SK-N-SH treated with all-trans-retinoic acid at 6 μM for 48 hours (cell line): ENCODE data around the gene RABGAP1L.

ENCODE experiments used
- ARNTL ChIP-seq: fragments of 450-650 bp; formaldehyde crosslinking; IDR thresholded peaks from 2 replicates; pipeline ENCODE4 v1.5.0; 2020; ENCODE audit warnings: low read depth, mild to moderate bottlenecking, moderate library complexity, borderline replicate concordance
- GLIS3 ChIP-seq: fragments of 250-450 bp; sonication (Bioruptor Pico); IDR thresholded peaks from 2 replicates; pipeline ENCODE4 v1.5.0; 2020; ENCODE audit warnings: mild to moderate bottlenecking, moderate library complexity
- TOX ChIP-seq: fragments of 250-450 bp; sonication (Bioruptor Pico); IDR thresholded peaks from 2 replicates; pipeline ENCODE4 v1.8.0; 2021; ENCODE audit warnings: mild to moderate bottlenecking, moderate library complexity, borderline replicate concordance
- ZNF565 ChIP-seq: fragments of 450-650 bp; formaldehyde crosslinking; conservative IDR thresholded peaks from 2 replicates; pipeline ENCODE4 v1.5.0; 2020; ENCODE audit warnings: low read depth, mild to moderate bottlenecking, moderate library complexity
- TF ChIP-seq, protein P1 (sequence below): fragments of 250-450 bp; sonication (Bioruptor Pico); IDR thresholded peaks from 2 replicates; pipeline ENCODE4 v1.8.0; 2020; ENCODE audit warnings: mild to moderate bottlenecking, moderate library complexity, borderline replicate concordance
- TF ChIP-seq, protein P2 (sequence below): fragments of 250-450 bp; sonication (Bioruptor Pico); IDR thresholded peaks from 2 replicates; pipeline ENCODE4 v1.5.1; 2020; ENCODE audit warnings: low read depth, mild to moderate bottlenecking, moderate library complexity

DNA sequence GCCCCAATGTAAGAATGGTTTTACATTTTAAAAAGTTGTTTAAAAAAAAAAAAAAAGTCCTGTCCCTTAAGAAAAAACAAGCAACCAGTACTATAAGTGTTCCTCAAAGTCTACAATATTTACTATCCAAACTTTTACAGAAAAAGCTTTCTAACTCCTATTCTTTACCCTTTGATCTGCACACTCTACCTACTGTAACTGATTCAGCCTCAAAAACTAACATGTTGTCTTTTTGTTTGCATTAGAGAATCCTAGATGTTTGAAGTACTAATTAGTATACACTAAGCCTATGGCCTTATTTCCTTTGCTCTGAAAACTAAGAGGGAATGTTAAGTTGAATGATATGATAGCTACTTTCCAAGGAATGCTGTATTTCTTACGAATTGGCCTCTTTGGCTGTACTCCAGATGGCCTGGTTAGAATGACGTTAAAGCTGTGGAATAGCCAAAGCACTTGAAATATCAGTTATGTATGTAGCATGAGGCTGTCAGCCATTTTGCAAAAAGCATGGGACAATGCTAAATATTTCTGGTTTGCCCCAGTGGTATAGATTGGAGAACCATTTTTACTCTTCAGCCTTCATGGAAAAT is 523.2 kb downstream of the RABGAP1L start:
- TF ChIP-seq ZNF565 (CRISPR knock-in tag) (no peak), GLIS3 (CRISPR knock-in tag) (no peak), TOX (CRISPR knock-in tag) (no peak; the same call in 1 of the 2 replicates), ARNTL (CRISPR knock-in tag) (no peak)
- TF ChIP-seq, protein P1, sequence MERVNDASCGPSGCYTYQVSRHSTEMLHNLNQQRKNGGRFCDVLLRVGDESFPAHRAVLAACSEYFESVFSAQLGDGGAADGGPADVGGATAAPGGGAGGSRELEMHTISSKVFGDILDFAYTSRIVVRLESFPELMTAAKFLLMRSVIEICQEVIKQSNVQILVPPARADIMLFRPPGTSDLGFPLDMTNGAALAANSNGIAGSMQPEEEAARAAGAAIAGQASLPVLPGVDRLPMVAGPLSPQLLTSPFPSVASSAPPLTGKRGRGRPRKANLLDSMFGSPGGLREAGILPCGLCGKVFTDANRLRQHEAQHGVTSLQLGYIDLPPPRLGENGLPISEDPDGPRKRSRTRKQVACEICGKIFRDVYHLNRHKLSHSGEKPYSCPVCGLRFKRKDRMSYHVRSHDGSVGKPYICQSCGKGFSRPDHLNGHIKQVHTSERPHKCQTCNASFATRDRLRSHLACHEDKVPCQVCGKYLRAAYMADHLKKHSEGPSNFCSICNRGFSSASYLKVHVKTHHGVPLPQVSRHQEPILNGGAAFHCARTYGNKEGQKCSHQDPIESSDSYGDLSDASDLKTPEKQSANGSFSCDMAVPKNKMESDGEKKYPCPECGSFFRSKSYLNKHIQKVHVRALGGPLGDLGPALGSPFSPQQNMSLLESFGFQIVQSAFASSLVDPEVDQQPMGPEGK (CRISPR knock-in tag) = no peak
- TF ChIP-seq, protein P2, sequence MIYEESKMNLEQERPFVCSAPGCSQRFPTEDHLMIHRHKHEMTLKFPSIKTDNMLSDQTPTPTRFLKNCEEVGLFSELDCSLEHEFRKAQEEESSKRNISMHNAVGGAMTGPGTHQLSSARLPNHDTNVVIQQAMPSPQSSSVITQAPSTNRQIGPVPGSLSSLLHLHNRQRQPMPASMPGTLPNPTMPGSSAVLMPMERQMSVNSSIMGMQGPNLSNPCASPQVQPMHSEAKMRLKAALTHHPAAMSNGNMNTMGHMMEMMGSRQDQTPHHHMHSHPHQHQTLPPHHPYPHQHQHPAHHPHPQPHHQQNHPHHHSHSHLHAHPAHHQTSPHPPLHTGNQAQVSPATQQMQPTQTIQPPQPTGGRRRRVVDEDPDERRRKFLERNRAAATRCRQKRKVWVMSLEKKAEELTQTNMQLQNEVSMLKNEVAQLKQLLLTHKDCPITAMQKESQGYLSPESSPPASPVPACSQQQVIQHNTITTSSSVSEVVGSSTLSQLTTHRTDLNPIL (CRISPR knock-in tag) = no peak
